Thoracic aorta (tissue), 2 donors: ENCODE data around the gene FEZ2. TPM values are rescaled to one million over a fixed set of nuclear protein-coding genes. Genes with fewer than 3 reads are reported as not detected.

Experiments
- ATAC-seq: fragments of 150-250 bp; one replicate; pipeline ENCODE4 v1.8.0; 2017; ENCODE audit warnings: low read depth; ENCODE audit not compliant: insufficient number of reproducible peaks, low FRiP score
- DNase-seq: peaks from one replicate; pipeline ENCODE4 v3.0.0-alpha.2; 2020; ENCODE audit warnings: low spot score
- H3K27ac ChIP-seq, 2 donors: fragments of 200-600 bp; sonication (generic); 1 replicate in 1 of 2; 2 replicates in 1 of 2; pipeline ENCODE4 v1.5.1; 2016; ENCODE audit warnings: mild to moderate bottlenecking in 2 of 2, moderate library complexity in 2 of 2
- H3K27me3 ChIP-seq: fragments of 200-600 bp; sonication (generic); replicated peaks from 2 replicates; pipeline ENCODE4 v1.6.0; 2016; ENCODE audit warnings: mild to moderate bottlenecking; ENCODE audit not compliant: insufficient read depth
- H3K36me3 ChIP-seq: fragments of 200-600 bp; sonication (generic); one replicate; pipeline ENCODE4 v1.5.1; 2016
- H3K4me1 ChIP-seq, 2 donors: fragments of 200-600 bp; sonication (generic); 1 replicate in 1 of 2; 2 replicates in 1 of 2; pipeline versions ENCODE4 v1.5.1 to v1.6.0; 2016; ENCODE audit warnings: low read depth in 2 of 2, mild to moderate bottlenecking in 1 of 2; ENCODE audit not compliant: control insufficient read depth in 1 of 2
- H3K4me3 ChIP-seq: fragments of 200-600 bp; sonication (generic); 2 replicates; pipeline ENCODE4 v1.5.1; 2016; ENCODE audit warnings: mild to moderate bottlenecking
- H3K9me3 ChIP-seq: fragments of 200-600 bp; sonication (generic); 2 replicates; pipeline ENCODE4 v1.5.1; 2016
- total RNA-seq, 2 donors: library from RNA; depleted of rRNA; stranded (reverse); fragments of >200 nt; gene quantifications; one replicate each; pipeline versions ENCODE4 v1.1.0 to v1.2.3, GENCODE V29; 2016
- TF ChIP-seq, protein P1 (sequence below): fragments of 200-600 bp; sonication (generic); IDR thresholded peaks from one replicate; pipeline ENCODE4 v1.5.1; 2019; ENCODE audit warnings: antibody characterized with exemption

Gene FEZ2
- total RNA-seq, 2 donors from 2014 or later: 42.0 to 51.4 TPM

DNA sequence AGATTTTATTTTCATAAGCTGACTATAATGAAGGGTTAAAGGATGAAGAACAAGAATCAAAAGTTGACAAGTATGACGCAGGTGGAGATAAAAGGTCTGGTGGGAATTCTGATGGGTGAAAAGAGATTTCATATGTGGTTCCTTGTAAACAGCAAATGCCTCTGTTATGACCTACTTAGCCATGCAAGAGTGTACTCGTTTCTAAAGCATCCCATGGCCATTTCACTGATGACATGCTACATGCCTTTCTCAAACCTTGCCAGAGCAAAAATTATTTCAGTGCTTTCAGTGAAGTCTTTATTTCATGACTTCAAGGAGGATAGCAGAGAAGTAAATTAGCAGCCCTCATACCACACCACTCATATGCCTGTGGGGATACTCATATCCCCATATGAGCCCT is 71.7 kb downstream of the FEZ2 start:
- peaks cover 14% of the 10 kb centered on the region for H3K36me3 ChIP-seq
- H3K27me3 ChIP-seq: no peaks in the 10 kb centered on the region
- peak overlapping the region in 1 of 2 donors; percentile 50 for H3K27ac ChIP-seq
- TF ChIP-seq, protein P1, sequence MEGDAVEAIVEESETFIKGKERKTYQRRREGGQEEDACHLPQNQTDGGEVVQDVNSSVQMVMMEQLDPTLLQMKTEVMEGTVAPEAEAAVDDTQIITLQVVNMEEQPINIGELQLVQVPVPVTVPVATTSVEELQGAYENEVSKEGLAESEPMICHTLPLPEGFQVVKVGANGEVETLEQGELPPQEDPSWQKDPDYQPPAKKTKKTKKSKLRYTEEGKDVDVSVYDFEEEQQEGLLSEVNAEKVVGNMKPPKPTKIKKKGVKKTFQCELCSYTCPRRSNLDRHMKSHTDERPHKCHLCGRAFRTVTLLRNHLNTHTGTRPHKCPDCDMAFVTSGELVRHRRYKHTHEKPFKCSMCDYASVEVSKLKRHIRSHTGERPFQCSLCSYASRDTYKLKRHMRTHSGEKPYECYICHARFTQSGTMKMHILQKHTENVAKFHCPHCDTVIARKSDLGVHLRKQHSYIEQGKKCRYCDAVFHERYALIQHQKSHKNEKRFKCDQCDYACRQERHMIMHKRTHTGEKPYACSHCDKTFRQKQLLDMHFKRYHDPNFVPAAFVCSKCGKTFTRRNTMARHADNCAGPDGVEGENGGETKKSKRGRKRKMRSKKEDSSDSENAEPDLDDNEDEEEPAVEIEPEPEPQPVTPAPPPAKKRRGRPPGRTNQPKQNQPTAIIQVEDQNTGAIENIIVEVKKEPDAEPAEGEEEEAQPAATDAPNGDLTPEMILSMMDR: no peak
- ATAC-seq (no peak), DNase-seq (no peak)
- peaks cover 19 to 49% of the 10 kb centered on the region in 2 donors for H3K4me1 ChIP-seq
- no peak overlapping the region for H3K4me3 ChIP-seq
- H3K9me3 ChIP-seq: no peaks in the 10 kb centered on the region

DNA sequence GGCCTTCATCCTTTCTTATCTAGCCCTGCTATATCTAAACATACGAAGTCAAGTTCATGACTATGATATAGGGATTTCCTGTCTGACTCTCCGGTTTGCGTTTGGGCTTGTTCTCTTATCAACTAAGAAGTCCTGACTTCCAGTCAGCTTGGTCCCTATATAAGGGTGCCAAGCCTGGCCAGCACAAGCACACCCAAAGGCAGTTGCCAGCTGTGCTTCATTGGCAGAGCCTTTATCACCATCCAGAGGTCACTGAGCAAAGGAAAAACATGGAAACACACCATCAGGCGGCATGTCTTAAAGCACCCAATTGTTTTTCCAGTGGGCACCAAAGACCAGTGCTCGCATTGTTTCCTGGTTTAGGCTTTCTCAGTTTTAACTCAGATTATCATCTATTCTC is 72.7 kb downstream of the FEZ2 start:
- ATAC-seq (no peak), DNase-seq (no peak)
- TF ChIP-seq, protein P1: no peak
- H3K36me3 ChIP-seq: peaks cover 21% of the 10 kb centered on the region
- H3K9me3 ChIP-seq: no peaks in the 10 kb centered on the region
- peak overlapping the region; percentile 19 to 50 for H3K27ac ChIP-seq
- H3K4me3 ChIP-seq: no peak overlapping the region
- peaks cover 13 to 39% of the 10 kb centered on the region in 2 donors for H3K4me1 ChIP-seq
- H3K27me3 ChIP-seq: no peaks in the 10 kb centered on the region

DNA sequence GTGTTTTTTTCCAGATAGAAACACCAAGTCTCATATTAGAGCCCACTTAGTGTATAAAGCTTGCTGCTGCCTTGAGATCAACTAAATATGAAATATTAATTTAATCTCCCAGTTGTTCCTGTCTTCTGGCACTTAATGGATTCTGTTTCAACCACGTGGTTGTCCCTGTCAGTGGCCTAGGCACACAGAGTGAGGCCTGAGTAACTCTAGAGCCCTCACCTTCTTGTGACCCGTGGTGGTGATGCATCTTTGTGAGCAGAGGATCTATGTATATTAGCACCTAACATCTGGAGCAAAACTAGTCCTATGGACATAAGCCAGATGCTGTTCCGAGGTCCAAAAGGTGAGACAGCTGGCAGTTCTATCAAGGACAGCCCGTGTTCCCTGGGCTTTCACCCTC is 74.8 kb downstream of the FEZ2 start:
- no peak for ATAC-seq
- Histone ChIP-seq H3K4me1 (peaks cover 0 to 22% of the 10 kb centered on the region in 2 donors), H3K9me3 (no peaks in the 10 kb centered on the region), H3K4me3 (no peak overlapping the region), H3K27ac (no peak overlapping the region), H3K36me3 (peaks cover 33% of the 10 kb centered on the region), H3K27me3 (no peaks in the 10 kb centered on the region)
- DNase-seq: no peak
- TF ChIP-seq, protein P1: no peak

DNA sequence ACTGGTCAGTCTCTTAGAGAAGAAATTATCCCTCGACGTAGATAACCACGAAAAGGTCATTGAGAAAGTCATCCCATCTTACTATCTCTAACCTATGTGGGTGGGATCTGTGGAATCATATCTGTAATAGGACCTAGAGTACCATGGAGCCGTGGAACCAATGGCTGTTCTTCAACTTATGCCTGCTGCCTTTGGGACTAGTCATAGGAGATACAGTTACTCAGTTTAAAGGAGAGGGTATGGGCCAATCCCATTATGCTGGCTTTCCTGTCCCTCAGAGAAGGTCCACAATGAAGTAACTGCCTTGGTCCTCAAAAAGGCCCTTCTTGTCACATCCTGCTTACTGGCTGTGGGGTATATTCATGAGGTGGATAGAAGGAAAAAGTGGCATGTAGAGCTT is 77.5 kb downstream of the FEZ2 start:
- peaks cover 45% of the 10 kb centered on the region for H3K36me3 ChIP-seq
- no peaks in the 10 kb centered on the region for H3K9me3 ChIP-seq
- H3K4me3 ChIP-seq: no peak overlapping the region
- H3K4me1 ChIP-seq: peaks cover 0 to 8% of the 10 kb centered on the region in 2 donors
- DNase-seq (no peak), ATAC-seq (no peak)
- TF ChIP-seq, protein P1: no peak
- no peak overlapping the region for H3K27ac ChIP-seq
- H3K27me3 ChIP-seq: no peaks in the 10 kb centered on the region

DNA sequence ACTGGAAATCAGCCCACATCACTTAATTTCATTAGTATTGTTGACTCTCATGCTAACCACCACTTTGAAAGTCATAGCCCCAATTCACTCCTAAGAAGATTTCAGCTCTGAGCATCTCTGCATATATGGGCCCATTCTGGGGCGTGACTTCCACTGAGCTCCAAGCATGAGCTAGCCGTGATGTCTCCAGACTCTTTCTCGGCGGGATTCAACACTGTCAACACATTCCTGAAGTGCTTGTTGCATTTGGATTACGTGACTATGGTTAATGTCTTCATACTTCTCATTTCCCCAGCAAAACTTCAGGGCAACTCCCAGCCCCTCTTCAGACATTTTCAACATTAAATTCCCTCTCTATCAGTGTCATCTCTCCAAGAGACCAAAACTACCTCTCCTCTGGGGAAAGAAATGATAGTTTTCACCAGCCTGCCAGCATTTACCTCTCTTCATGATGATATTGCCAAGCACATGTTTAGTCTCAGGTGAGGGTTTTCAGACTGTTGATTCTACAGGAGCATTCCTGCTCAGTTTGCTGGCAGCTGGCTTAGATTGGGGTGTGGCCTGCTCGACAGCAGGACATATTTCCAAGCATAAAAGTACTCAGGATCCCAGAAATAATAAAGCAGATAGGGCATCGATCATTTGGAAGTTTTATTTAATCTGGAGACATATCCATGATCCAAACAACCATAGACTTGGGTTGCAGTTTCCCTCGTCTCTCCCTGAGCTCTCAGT is 81.7 kb downstream of the FEZ2 start:
- Histone ChIP-seq H3K4me1 (no peaks in the 10 kb centered on the region), H3K9me3 (no peaks in the 10 kb centered on the region), H3K4me3 (no peak overlapping the region), H3K27me3 (no peaks in the 10 kb centered on the region), H3K36me3 (peaks cover 54% of the 10 kb centered on the region), H3K27ac (peak overlapping the region in 1 of 2 donors; percentile 9)
- ATAC-seq (no peak), DNase-seq (no peak)
- TF ChIP-seq, protein P1: no peak
